K562 (cell line): ENCODE data around the gene GAL3ST2. TPM values are rescaled to one million over a fixed set of nuclear protein-coding genes. Genes with fewer than 3 reads are reported as not detected.
"Not testable (repeated sequence)": the region's sequence is repeated elsewhere in the genome, so short reads cannot be mapped to it uniquely, and the experiment has no call there.

Source experiments
- ATAC-seq: fragments of 200-7000 bp; cut with Tn5 transposase; 3 replicates; pipeline ENCODE4 v1.9.1; 2020; ENCODE audit warnings: moderate library complexity
- BruUV-seq: library from RNA; stranded (reverse); fragments of 400-500 nt; replicated peaks from 2 replicates; lab custom pipeline; 2021; lab: Mats Ljungman, UMichigan
- CTCF ChIA-PET: fragments of 300-600 bp; formaldehyde crosslinking; extraction: SDS; loops from one replicate; lab custom pipeline; 2021; ENCODE audit warnings: low intra/inter-chr PET ratio; lab: Yijun Ruan, JAX
- POLR2A ChIA-PET: fragments of 300-600, 350-650 bp; sonication (Branson Sonifier 250); formaldehyde crosslinking; extraction: SDS; loops from one replicate; lab custom pipeline; 2021; ENCODE audit warnings: antibody characterized with exemption, inconsistent platforms; lab: Yijun Ruan, JAX
- DNase-seq, 4 experiments: peaks; one replicate each; pipeline versions ENCODE4 v3.0.0 to v3.0.0-alpha.2; 2011 to 2018; ENCODE audit warnings: low spot score in 3 of 4, mixed read lengths in 3 of 4; ENCODE audit errors: extremely low read depth in 1 of 4
- FAIRE-seq: peaks from 2 replicates; lab custom pipeline; 2011; peaks lifted over from hg19 to GRCh38; lab: Jason Lieb, UNC
- H2AFZ ChIP-seq: 2 replicates; pipeline ENCODE4 v1.6.0; 2011; ENCODE audit warnings: low read depth, low read length, control low read depth, inconsistent platforms
- H3K27ac ChIP-seq: fragments of 200-600 bp; 3 replicates; pipeline ENCODE4 v1.8.0; 2011; ENCODE audit warnings: low read depth, mild to moderate bottlenecking, control low read depth, inconsistent platforms, low read length, moderate library complexity, mixed read lengths; ENCODE audit errors: extremely low read depth
- H3K27me3 ChIP-seq, 2 experiments: fragments of 300-600 bp in 1 of 2; 2 replicates in 1 of 2; 3 replicates in 1 of 2; pipeline versions ENCODE4 v1.6.0 to v1.8.0; 2011; ENCODE audit warnings: inconsistent platforms in 2 of 2, low read length in 2 of 2, mild to moderate bottlenecking in 1 of 2, mixed read lengths in 1 of 2, moderate library complexity in 1 of 2; ENCODE audit not compliant: control insufficient read depth in 2 of 2, insufficient read depth in 2 of 2
- H3K36me3 ChIP-seq: fragments of 300-600 bp; 3 replicates; pipeline ENCODE4 v1.8.0; 2011; ENCODE audit warnings: mild to moderate bottlenecking, low read length, inconsistent platforms; ENCODE audit not compliant: control insufficient read depth, insufficient read depth
- H3K4me1 ChIP-seq, 2 experiments: fragments of 200-600 bp in 1 of 2; replicated peaks in 1 of 2; 2 replicates in 1 of 2; 3 replicates in 1 of 2; pipeline versions ENCODE4 v1.5.1 to v1.8.0; 2011; ENCODE audit warnings: inconsistent platforms in 2 of 2, low read length in 2 of 2, mild to moderate bottlenecking in 1 of 2, mixed read lengths in 1 of 2, moderate library complexity in 1 of 2; ENCODE audit not compliant: control insufficient read depth in 2 of 2, insufficient read depth in 2 of 2
- H3K4me2 ChIP-seq: 2 replicates; pipeline ENCODE4 v1.6.1; 2011; ENCODE audit warnings: low read length, control low read depth, inconsistent platforms, mixed read lengths; ENCODE audit not compliant: insufficient read depth
- H3K4me3 ChIP-seq: fragments of 200-600 bp; sonication (generic), shearing (Covaris generic); 2 replicates; pipeline ENCODE4 v1.5.1; 2016; ENCODE audit warnings: control low read depth, inconsistent platforms
- H3K79me2 ChIP-seq: fragments of 200-600 bp; 3 replicates; pipeline ENCODE4 v1.8.0; 2011; ENCODE audit warnings: low read length, inconsistent platforms; ENCODE audit not compliant: control insufficient read depth, insufficient read depth
- H3K9ac ChIP-seq, 2 experiments: 2 replicates each; pipeline versions ENCODE4 v1.6.0 to v1.6.1; 2011; ENCODE audit warnings: low read depth in 2 of 2, low read length in 2 of 2, control low read depth in 1 of 2, inconsistent platforms in 1 of 2, mild to moderate bottlenecking in 1 of 2, mixed read lengths in 1 of 2; ENCODE audit not compliant: insufficient read depth in 1 of 2
- H3K9me1 ChIP-seq: one replicate; pipeline ENCODE4 v1.6.0; 2011; ENCODE audit warnings: inconsistent platforms, mild to moderate bottlenecking, low read length, moderate library complexity; ENCODE audit not compliant: control insufficient read depth, insufficient read depth
- H3K9me3 ChIP-seq: replicated peaks from 2 replicates; pipeline ENCODE4 v1.5.1; 2011; ENCODE audit warnings: low read depth, low read length, inconsistent platforms; ENCODE audit not compliant: control insufficient read depth, insufficient read depth
- H4K20me1 ChIP-seq: replicated peaks from 2 replicates; pipeline ENCODE4 v1.6.1; 2011; ENCODE audit warnings: low read length, inconsistent platforms, mixed read lengths; ENCODE audit not compliant: control insufficient read depth, insufficient read depth
- ADNP ChIP-seq: fragments of 200-800 bp; sonication (Bioruptor generic); IDR thresholded peaks from 2 replicates; pipeline ENCODE4 v1.6.1; 2016; ENCODE audit warnings: missing genetic modification characterization, missing compliant biosample characterization
- CREB1 ChIP-seq, 2 experiments: sonication (generic) in 1 of 2; formaldehyde crosslinking in 1 of 2; IDR thresholded peaks; 2 replicates each; pipeline versions ENCODE4 v1.6.1 to v1.8.0; 2012 to 2022; ENCODE audit warnings: inconsistent platforms in 1 of 2, mild to moderate bottlenecking in 1 of 2, missing genetic modification reagents in 1 of 2, moderate library complexity in 1 of 2
- KAT7 ChIP-seq: sonication (generic); formaldehyde crosslinking; IDR thresholded peaks from 2 replicates; pipeline ENCODE4 v1.8.0; 2022; ENCODE audit warnings: missing genetic modification reagents, mild to moderate bottlenecking, borderline replicate concordance
- RBM25 ChIP-seq: fragments of 200-400 bp; formaldehyde crosslinking; IDR thresholded peaks from 2 replicates; pipeline ENCODE4 v1.6.1; 2018; ENCODE audit warnings: low read length, low read depth, moderate library complexity; ENCODE audit not compliant: severe bottlenecking
- TEAD1 ChIP-seq, 2 experiments: fragments of 450-650 bp in 1 of 2; sonication (generic) in 1 of 2; formaldehyde crosslinking; IDR thresholded peaks; 2 replicates each; pipeline versions ENCODE4 v1.4.0 to v1.8.0; 2020 to 2022; ENCODE audit warnings: mild to moderate bottlenecking in 2 of 2, missing genetic modification reagents in 1 of 2
- ZBTB33 ChIP-seq: sonication (generic); formaldehyde crosslinking; IDR thresholded peaks from 2 replicates; pipeline ENCODE4 v1.8.1; 2023; ENCODE audit warnings: mild to moderate bottlenecking, missing genetic modification reagents
- ZNF134 ChIP-seq: fragments of 250-450 bp; sonication (Bioruptor Pico); conservative IDR thresholded peaks from 2 replicates; pipeline ENCODE4 v1.4.0; 2020
- WGBS: fragments of 100-300 bp; shearing (Covaris generic); methylation state at CpG from one replicate; pipeline ENCODE4 v1.1.6; 2016; ENCODE audit warnings: low coverage, mixed read lengths; ENCODE audit not compliant: insufficient coverage; ENCODE audit errors: missing lambda C conversion rate; 5-methylcytosine and 5-hydroxymethylcytosine counted together
- in situ Hi-C: fragments of 300-500 bp; cut with MboI; formaldehyde crosslinking; loops from 4 replicates; pipeline ENCODE4 v1.15.0; 2018; ENCODE audit warnings: inconsistent platforms, mixed read lengths
- intact Hi-C: fragments of 100-400 bp; cut with micrococcal nuclease; formaldehyde crosslinking; loops from 2 replicates; pipeline ENCODE4 v1.14.2; 2022
- polyA plus RNA-seq, 8 experiments: library from polyadenylated mRNA; depleted of rRNA in 4 of 8; stranded (reverse) in 5 of 8; unstranded in 3 of 8; fragments of >200 nt; fragmentation: Nextera tagmentation in 2 of 8; fragmentation: Illumina TruSeq in 1 of 8; extraction: Ambion mirVana in 2 of 8; extraction: Trizol in 1 of 8; gene quantifications; 2 replicates each; pipeline versions ENCODE4 v1.2.1 to v1.2.3, GENCODE V29; 2011 to 2014; ENCODE audit warnings: inconsistent platforms in 1 of 8, missing spikeins in 1 of 8
- total RNA-seq, 7 experiments: library from RNA; depleted of rRNA in 6 of 7; stranded (reverse); fragments of >200 nt in 6 of 7; fragmentation: Illumina TruSeq in 2 of 7; extraction: Trizol in 2 of 7; gene quantifications; 2 replicates each; pipeline versions ENCODE4 v1.2.1 to v1.2.3, GENCODE V29; 2011 to 2021; ENCODE audit warnings: low replicate concordance in 1 of 7
- TF ChIP-seq, protein P1 (sequence below): sonication (generic); formaldehyde crosslinking; IDR thresholded peaks from 2 replicates; pipeline ENCODE4 v1.9.0; 2022; ENCODE audit warnings: mild to moderate bottlenecking, missing genetic modification reagents

Gene GAL3ST2
- total and polyA plus RNA-seq, 9 of the 15 experiments (the other 6 are each of a cell fraction or from before 2014, with no cell fraction given), result 0.42 TPM; not detected in 8

GRCh38 chr2:241759893-241760292, 16.7 kb upstream of the GAL3ST2 start:
- H3K9me1 ChIP-seq; H3K9ac ChIP-seq; H3K79me2 ChIP-seq; DNase-seq; H3K9me3 ChIP-seq; POLR2A ChIA-PET; BruUV-seq; H4K20me1 ChIP-seq; intact Hi-C loops; H3K27me3 ChIP-seq; in situ Hi-C loops; H3K27ac ChIP-seq; H3K4me2 ChIP-seq; H3K4me3 ChIP-seq; ATAC-seq; H2AFZ ChIP-seq; FAIRE-seq; TF ChIP-seq CREB1 (IDR thresholded peaks at IDR 0.05): not testable (repeated sequence)
- WGBS, result 95% methylated on average over 10 of the region's 16 CpGs
- CTCF ChIA-PET, result interaction anchor here (0.6 kb wide), 1 partner anchor 1330 kb away, joined by 3 read pairs; no protein-coding TSS in a partner anchor
- Histone ChIP-seq H3K36me3 (peaks cover 50% of the 10 kb centered on the region; the same call in 2 of the 3 replicates), H3K4me1 (peaks cover 13 to 21% of the 10 kb centered on the region in 2 experiments)
- TF ChIP-seq, protein P1, sequence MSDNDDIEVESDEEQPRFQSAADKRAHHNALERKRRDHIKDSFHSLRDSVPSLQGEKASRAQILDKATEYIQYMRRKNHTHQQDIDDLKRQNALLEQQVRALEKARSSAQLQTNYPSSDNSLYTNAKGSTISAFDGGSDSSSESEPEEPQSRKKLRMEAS (CRISPR knock-in tag), result 0 out of 2 replicates have a peak, but pooled peaks have one; percentile 15
- TF ChIP-seq CREB1 (CRISPR knock-in tag; IDR thresholded peaks at IDR 0.05) (peak; percentile 36; the same call in 1 of the 2 replicates), ZBTB33 (peak; percentile 98), ZNF134 (CRISPR knock-in tag) (peak; percentile 99), TEAD1 (CRISPR knock-in tag; IDR thresholded peaks at IDR 0.05) (0 out of 4 replicates have a peak, but pooled peaks of 1 of the 2 experiments have one; percentile 14), ADNP (peak; percentile 96), RBM25 (peak; percentile 66), KAT7 (CRISPR knock-in tag) (0 out of 2 replicates have a peak, but pooled peaks have one; percentile 62)
